ENCODE data around the gene SPEF1. TPM values are rescaled to one million over a fixed set of nuclear protein-coding genes. Genes with fewer than 3 reads are reported as not detected.

Gene SPEF1
- total and polyA plus RNA-seq, 10 of the 15 experiments (the other 5 are each of a cell fraction or from before 2014, with no cell fraction given) = 0.12 TPM; not detected in 9

DNA sequence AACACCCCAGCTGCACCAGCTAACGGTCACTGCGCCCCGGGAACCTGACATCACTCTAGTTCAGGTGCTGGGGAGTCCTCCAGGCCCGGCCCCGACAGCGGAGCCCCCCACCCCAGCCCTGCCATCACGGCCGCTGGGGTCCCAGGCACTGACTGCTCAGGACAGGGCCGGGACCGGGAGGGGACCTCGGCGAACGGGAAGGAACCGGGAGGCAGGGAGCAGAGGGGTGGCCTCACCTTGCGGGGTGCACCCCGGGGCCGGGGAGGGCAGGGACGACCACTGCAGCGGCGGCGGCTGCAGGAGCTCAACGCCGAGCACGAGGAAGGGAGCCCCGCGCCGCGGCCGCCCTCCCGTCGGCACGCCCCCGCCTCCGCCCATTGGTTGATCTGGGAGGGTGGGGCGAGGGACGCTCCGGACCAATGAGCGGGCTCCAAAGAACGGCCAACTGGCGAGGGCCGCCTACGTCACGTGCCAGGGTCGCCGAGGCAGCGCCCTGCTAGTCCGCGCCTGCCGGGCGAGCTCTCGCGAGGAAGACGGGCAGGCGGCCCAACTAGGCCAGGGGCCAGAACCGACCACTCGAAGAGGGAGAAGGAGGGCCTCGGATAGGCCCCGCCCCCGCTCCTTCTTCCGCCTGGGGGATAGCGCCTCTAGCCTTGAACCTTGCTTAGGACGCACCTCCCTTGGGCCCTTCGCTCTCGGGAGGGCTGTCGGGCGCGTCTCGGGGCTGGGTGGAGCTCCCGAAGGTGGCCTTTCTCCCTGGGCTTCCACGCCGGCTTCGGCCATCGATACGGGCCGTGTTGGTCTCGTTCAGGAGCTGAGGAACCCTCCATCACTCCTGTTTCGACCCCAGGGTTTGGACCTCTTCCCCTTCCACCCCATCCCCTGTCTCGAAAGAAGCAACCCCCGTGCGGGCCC, 13.6 kb downstream of the SPEF1 start, which contains the start of gene ADISSP (continued):
- TF ChIP-seq, protein P1, sequence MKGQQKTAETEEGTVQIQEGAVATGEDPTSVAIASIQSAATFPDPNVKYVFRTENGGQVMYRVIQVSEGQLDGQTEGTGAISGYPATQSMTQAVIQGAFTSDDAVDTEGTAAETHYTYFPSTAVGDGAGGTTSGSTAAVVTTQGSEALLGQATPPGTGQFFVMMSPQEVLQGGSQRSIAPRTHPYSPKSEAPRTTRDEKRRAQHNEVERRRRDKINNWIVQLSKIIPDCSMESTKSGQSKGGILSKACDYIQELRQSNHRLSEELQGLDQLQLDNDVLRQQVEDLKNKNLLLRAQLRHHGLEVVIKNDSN (IDR thresholded peaks at IDR 0.05; ENCODE audit: borderline replicate concordance, extremely low read length, insufficient read depth, low read depth, low read length) = peak; percentile 94
- TF ChIP-seq ZBTB4 (CRISPR knock-in tag; IDR thresholded peaks at IDR 0.05) = no peak
- TF ChIP-seq, protein P2, sequence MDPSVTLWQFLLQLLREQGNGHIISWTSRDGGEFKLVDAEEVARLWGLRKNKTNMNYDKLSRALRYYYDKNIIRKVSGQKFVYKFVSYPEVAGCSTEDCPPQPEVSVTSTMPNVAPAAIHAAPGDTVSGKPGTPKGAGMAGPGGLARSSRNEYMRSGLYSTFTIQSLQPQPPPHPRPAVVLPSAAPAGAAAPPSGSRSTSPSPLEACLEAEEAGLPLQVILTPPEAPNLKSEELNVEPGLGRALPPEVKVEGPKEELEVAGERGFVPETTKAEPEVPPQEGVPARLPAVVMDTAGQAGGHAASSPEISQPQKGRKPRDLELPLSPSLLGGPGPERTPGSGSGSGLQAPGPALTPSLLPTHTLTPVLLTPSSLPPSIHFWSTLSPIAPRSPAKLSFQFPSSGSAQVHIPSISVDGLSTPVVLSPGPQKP (IDR thresholded peaks at IDR 0.05; ENCODE audit: low read depth, low read length) = no peak
- TF ChIP-seq ZBTB40 (IDR thresholded peaks at IDR 0.05; ENCODE audit: borderline replicate concordance) = 0 out of 2 replicates have a peak, but pooled peaks have one; percentile 26
- TF ChIP-seq, protein P3, sequence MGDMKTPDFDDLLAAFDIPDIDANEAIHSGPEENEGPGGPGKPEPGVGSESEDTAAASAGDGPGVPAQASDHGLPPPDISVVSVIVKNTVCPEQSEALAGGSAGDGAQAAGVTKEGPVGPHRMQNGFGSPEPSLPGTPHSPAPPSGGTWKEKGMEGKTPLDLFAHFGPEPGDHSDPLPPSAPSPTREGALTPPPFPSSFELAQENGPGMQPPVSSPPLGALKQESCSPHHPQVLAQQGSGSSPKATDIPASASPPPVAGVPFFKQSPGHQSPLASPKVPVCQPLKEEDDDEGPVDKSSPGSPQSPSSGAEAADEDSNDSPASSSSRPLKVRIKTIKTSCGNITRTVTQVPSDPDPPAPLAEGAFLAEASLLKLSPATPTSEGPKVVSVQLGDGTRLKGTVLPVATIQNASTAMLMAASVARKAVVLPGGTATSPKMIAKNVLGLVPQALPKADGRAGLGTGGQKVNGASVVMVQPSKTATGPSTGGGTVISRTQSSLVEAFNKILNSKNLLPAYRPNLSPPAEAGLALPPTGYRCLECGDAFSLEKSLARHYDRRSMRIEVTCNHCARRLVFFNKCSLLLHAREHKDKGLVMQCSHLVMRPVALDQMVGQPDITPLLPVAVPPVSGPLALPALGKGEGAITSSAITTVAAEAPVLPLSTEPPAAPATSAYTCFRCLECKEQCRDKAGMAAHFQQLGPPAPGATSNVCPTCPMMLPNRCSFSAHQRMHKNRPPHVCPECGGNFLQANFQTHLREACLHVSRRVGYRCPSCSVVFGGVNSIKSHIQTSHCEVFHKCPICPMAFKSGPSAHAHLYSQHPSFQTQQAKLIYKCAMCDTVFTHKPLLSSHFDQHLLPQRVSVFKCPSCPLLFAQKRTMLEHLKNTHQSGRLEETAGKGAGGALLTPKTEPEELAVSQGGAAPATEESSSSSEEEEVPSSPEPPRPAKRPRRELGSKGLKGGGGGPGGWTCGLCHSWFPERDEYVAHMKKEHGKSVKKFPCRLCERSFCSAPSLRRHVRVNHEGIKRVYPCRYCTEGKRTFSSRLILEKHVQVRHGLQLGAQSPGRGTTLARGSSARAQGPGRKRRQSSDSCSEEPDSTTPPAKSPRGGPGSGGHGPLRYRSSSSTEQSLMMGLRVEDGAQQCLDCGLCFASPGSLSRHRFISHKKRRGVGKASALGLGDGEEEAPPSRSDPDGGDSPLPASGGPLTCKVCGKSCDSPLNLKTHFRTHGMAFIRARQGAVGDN (IDR thresholded peaks at IDR 0.05) = 0 out of 2 replicates have a peak, but pooled peaks have one; percentile 28
- TF ChIP-seq DPF2 (IDR thresholded peaks at IDR 0.05) = no peak; the same call in 1 of the 2 replicates
- TF ChIP-seq MTA3 (IDR thresholded peaks at IDR 0.05; ENCODE audit: borderline replicate concordance, low read length) = no peak
- TF ChIP-seq REST (IDR thresholded peaks at IDR 0.05; ENCODE audit: low read depth, low read length) = no peak
